Suppressor macrophage treated with lipopolysaccharide for 1 hour (primary cell): ENCODE measurements around the gene MOB1B.

Experiments used
- DNase-seq, 3 donors: peaks; one replicate each; pipeline ENCODE4 v3.0.0-alpha.2; 2020 to 2022

The MOB1B gene

GRCh38 chr4:70915036-70915815, 13.1 kb downstream of the MOB1B start:
- DNase-seq: no peak

GRCh38 chr4:70915874-70916559, 13.8 kb downstream of the MOB1B start:
- DNase-seq: no peak

GRCh38 chr4:70920592-70920991, 18.4 kb downstream of the MOB1B start:
- no peak for DNase-seq

GRCh38 chr4:70925418-70925817, 23.2 kb downstream of the MOB1B start:
- no peak for DNase-seq

- peak; percentile 44 to 64 (median 56) for DNase-seq
These were observed 23.9 kb downstream of the MOB1B start for GRCh38 chr4:70925899-70926635.

- DNase-seq: peak; percentile 54 to 61 (median 56)
These were observed 25.5 kb downstream of the MOB1B start for GRCh38 chr4:70927502-70928137.

- DNase-seq: no peak
These were observed 28.5 kb downstream of the MOB1B start for GRCh38 chr4:70930530-70931256.

- no peak for DNase-seq
These were observed 29.2 kb downstream of the MOB1B start for GRCh38 chr4:70931347-70931746.

- DNase-seq: no peak
These were observed 30.8 kb downstream of the MOB1B start for GRCh38 chr4:70932984-70933383.

GRCh38 chr4:70935038-70935695, 33.0 kb downstream of the MOB1B start:
- no peak for DNase-seq

GRCh38 chr4:70936200-70936787, 34.1 kb downstream of the MOB1B start:
- no peak for DNase-seq

- DNase-seq: no peak
These were observed 35.9 kb downstream of the MOB1B start for GRCh38 chr4:70938086-70938485.

GRCh38 chr4:70940134-70940533, 38.0 kb downstream of the MOB1B start:
- DNase-seq: no peak

GRCh38 chr4:70943114-70943513, 40.9 kb downstream of the MOB1B start:
- peak; percentile 41 to 64 (median 63) for DNase-seq

GRCh38 chr4:70945046-70945445, 42.9 kb downstream of the MOB1B start:
- peak; percentile 58 to 80 (median 77) for DNase-seq

- no peak for DNase-seq
These were observed 43.4 kb downstream of the MOB1B start for GRCh38 chr4:70945452-70946055.

GRCh38 chr4:70946939-70947338, 44.8 kb downstream of the MOB1B start:
- peak; percentile 66 to 93 (median 87) for DNase-seq

- DNase-seq: no peak
These were observed 46.6 kb downstream of the MOB1B start for GRCh38 chr4:70948665-70949260.

GRCh38 chr4:70954032-70954431, 51.9 kb downstream of the MOB1B start:
- DNase-seq: peak in 2 of 3 donors; percentile 45 to 50

- no peak for DNase-seq
These were observed 54.5 kb downstream of the MOB1B start for GRCh38 chr4:70956549-70957210.
